Measurements from ENCODE around the gene GNAI3. TPM values are rescaled to one million over a fixed set of nuclear protein-coding genes. Genes with fewer than 3 reads are reported as not detected.

Gene GNAI3
- total RNA-seq, 1 donor from 2014 or later, result 4.9 TPM

DNA sequence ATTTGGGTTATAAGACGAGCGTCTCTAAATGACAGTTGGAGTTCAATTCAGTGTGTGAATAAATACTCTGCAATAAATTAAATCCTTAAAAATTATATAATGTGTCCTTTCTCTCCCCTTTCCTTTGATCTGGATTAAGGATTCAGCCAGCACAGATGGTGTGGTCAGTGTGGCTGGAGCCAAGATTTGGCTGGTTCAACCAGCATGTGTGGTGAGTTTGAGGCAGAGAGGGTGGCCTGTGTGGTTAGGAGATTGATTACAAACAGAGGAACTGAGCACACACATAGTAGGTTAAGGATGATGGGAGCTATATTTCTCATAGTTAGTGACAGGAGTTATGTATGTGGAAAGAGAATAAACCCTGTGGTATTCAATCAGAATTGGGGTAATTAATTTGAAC is 24.7 kb upstream of the GNAI3 start:
- Histone ChIP-seq H3K4me1 (no peaks in the 10 kb centered on the region), H3K4me3 (no peak overlapping the region), H3K9me3 (no peaks in the 10 kb centered on the region), H3K36me3 (no peaks in the 10 kb centered on the region), H3K27me3 (no peaks in the 10 kb centered on the region), H3K27ac (no peak overlapping the region)
- DNase-seq (ENCODE audit: extremely low spot score in 2 of 2), result no peak
- intact Hi-C loops (cut with DNase I), result no loop called here
- TF ChIP-seq CTCF (IDR thresholded peaks at IDR 0.05) (no peak), POLR2A (IDR thresholded peaks at IDR 0.05) (no peak), POLR2AphosphoS5 (IDR thresholded peaks at IDR 0.05; ENCODE audit: insufficient read depth in 1 of 2, low read depth in 1 of 2) (no peak)

- no peaks in the 10 kb centered on the region for H3K4me1 ChIP-seq
- intact Hi-C loops (cut with DNase I), result no loop called here
- TF ChIP-seq POLR2A (IDR thresholded peaks at IDR 0.05), result no peak
- no peak for TF ChIP-seq POLR2AphosphoS5 (IDR thresholded peaks at IDR 0.05; ENCODE audit: insufficient read depth in 1 of 2, low read depth in 1 of 2)
- TF ChIP-seq CTCF (IDR thresholded peaks at IDR 0.05), result no peak
Observed at GRCh38 chr1:109527098-109527811, 21.2 kb upstream of the GNAI3 start.

GRCh38 chr1:109527846-109528695 is 20.3 kb upstream of the GNAI3 start:
- peaks cover 7% of the 10 kb centered on the region for H3K4me1 ChIP-seq
- intact Hi-C loops (cut with DNase I), result no loop called here
- H3K4me3 ChIP-seq, result no peak overlapping the region
- H3K36me3 ChIP-seq, result no peaks in the 10 kb centered on the region
- TF ChIP-seq POLR2A (IDR thresholded peaks at IDR 0.05), result no peak
- no peak for TF ChIP-seq POLR2AphosphoS5 (IDR thresholded peaks at IDR 0.05; ENCODE audit: insufficient read depth in 1 of 2, low read depth in 1 of 2)
- TF ChIP-seq CTCF (IDR thresholded peaks at IDR 0.05), result no peak
- H3K27ac ChIP-seq, result no peak overlapping the region
- H3K27me3 ChIP-seq, result no peaks in the 10 kb centered on the region
- no peaks in the 10 kb centered on the region for H3K9me3 ChIP-seq
- no peak for DNase-seq (ENCODE audit: extremely low spot score in 2 of 2)

More at GRCh38 chr1:109527098-109527811, 21.2 kb upstream of the GNAI3 start:
- no peaks in the 10 kb centered on the region for H3K27me3 ChIP-seq
- no peaks in the 10 kb centered on the region for H3K9me3 ChIP-seq
- H3K36me3 ChIP-seq, result no peaks in the 10 kb centered on the region
- no peak overlapping the region for H3K27ac ChIP-seq
- no peak for DNase-seq (ENCODE audit: extremely low spot score in 2 of 2)
- no peak overlapping the region for H3K4me3 ChIP-seq

- H3K4me3 ChIP-seq, result no peak overlapping the region
- intact Hi-C loops (cut with DNase I), result no loop called here
- no peak for DNase-seq (ENCODE audit: extremely low spot score in 2 of 2)
- no peaks in the 10 kb centered on the region for H3K36me3 ChIP-seq
- TF ChIP-seq POLR2A (IDR thresholded peaks at IDR 0.05) (no peak), POLR2AphosphoS5 (IDR thresholded peaks at IDR 0.05; ENCODE audit: insufficient read depth in 1 of 2, low read depth in 1 of 2) (no peak), CTCF (IDR thresholded peaks at IDR 0.05) (no peak)
- no peak overlapping the region for H3K27ac ChIP-seq
- no peaks in the 10 kb centered on the region for H3K27me3 ChIP-seq
- no peaks in the 10 kb centered on the region for H3K9me3 ChIP-seq
- peaks cover 7% of the 10 kb centered on the region for H3K4me1 ChIP-seq
Observed at GRCh38 chr1:109528712-109529111, 19.7 kb upstream of the GNAI3 start.

Measured in vagina (tissue), 2 donors.